ENCODE results near the gene CTR9. TPM values are rescaled to one million over a fixed set of nuclear protein-coding genes. Genes with fewer than 3 reads are reported as not detected.

The CTR9 gene
- total and polyA plus RNA-seq, 9 of the 15 experiments (the other 6 are each of a cell fraction or from before 2014, with no cell fraction given) = 25.4 to 79.3 (median 47.3) TPM

DNA sequence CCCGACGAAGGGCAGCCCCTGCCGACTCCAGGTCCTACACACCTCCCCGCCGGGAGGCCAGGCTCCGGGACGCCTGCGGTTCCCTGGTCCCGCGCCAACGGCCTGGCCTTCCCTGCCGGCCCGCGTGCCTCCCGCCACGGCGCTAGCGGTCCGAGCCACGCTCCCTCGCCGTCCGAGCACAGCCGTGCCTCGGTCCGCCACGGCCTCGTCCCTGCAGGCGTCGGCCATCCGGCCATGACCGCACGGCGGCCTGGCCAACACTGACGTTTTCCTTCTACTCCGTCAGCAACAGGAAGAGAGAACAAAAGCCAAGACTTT, 57.1 kb downstream of the CTR9 start (continued):
- TF ChIP-seq TAL1 (IDR thresholded peaks at IDR 0.05) (no peak), KDM1A (IDR thresholded peaks at IDR 0.05) (no peak), RFX1 (IDR thresholded peaks at IDR 0.05) (no peak), TAF1 (IDR thresholded peaks at IDR 0.05; ENCODE audit: control insufficient read depth, extremely low read depth, insufficient read depth, low read length, severe bottlenecking) (no peak), CCAR2 (IDR thresholded peaks at IDR 0.05; ENCODE audit: low read depth, low read length) (no peak), MAZ (CRISPR knock-in tag; conservative IDR thresholded peaks at IDR 0.05 in 1 of 2, IDR thresholded peaks at IDR 0.05 in 1 of 2) (0 out of 4 replicates have a peak, but pooled peaks of 1 of the 2 experiments have one; percentile 4), ZBED1 (IDR thresholded peaks at IDR 0.05) (no peak), PHB (CRISPR knock-in tag; IDR thresholded peaks at IDR 0.05) (no peak), ZC3H4 (CRISPR knock-in tag; IDR thresholded peaks at IDR 0.05; ENCODE audit: borderline replicate concordance) (peak; percentile 98), HBP1 (CRISPR knock-in tag; IDR thresholded peaks at IDR 0.05) (no peak), ZKSCAN3 (CRISPR knock-in tag; IDR thresholded peaks at IDR 0.05) (no peak), KAT2B (IDR thresholded peaks at IDR 0.05; ENCODE audit: low read depth, low read length) (no peak), RBM22 (IDR thresholded peaks at IDR 0.05; ENCODE audit: low read depth, low read length, poor library complexity, severe bottlenecking) (peak; percentile 92), TEAD2 (tag; IDR thresholded peaks at IDR 0.05) (no peak), KLF6 (CRISPR knock-in tag; IDR thresholded peaks at IDR 0.05; ENCODE audit: borderline replicate concordance) (no peak)
- TF ChIP-seq, protein P1, sequence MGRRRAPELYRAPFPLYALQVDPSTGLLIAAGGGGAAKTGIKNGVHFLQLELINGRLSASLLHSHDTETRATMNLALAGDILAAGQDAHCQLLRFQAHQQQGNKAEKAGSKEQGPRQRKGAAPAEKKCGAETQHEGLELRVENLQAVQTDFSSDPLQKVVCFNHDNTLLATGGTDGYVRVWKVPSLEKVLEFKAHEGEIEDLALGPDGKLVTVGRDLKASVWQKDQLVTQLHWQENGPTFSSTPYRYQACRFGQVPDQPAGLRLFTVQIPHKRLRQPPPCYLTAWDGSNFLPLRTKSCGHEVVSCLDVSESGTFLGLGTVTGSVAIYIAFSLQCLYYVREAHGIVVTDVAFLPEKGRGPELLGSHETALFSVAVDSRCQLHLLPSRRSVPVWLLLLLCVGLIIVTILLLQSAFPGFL (CRISPR knock-in tag; IDR thresholded peaks at IDR 0.05) = no peak; the same call in 1 of the 2 replicates
